ENCODE data around the gene APBA2. TPM values are rescaled to one million over a fixed set of nuclear protein-coding genes. Genes with fewer than 3 reads are reported as not detected.
A peak's percentile ranks its signal among the peaks of the same experiment; 100 is the strongest.

The APBA2 gene
- total RNA-seq, 4 donors from 2014 or later, result 7.7 to 14.4 (median 11.6) TPM

GRCh38 chr15:28944286-28944685 lies 58.5 kb downstream of the APBA2 start:
- no peaks in the 10 kb centered on the region for H3K9me3 ChIP-seq
- no peak for DNase-seq
- H3K27me3 ChIP-seq, result no peaks in the 10 kb centered on the region
- TF ChIP-seq POLR2A (IDR thresholded peaks at IDR 0.05) (no peak), CTCF (IDR thresholded peaks at IDR 0.05) (no peak)
- no peak overlapping the region for H3K4me3 ChIP-seq (replicated peaks in 1 of 3)
- H3K36me3 ChIP-seq, result no peaks in the 10 kb centered on the region
- intact Hi-C loops (cut with DNase I), result no loop called here
- no peak overlapping the region for H3K27ac ChIP-seq
- WGBS, 2 donors, result 97 to 98% methylated on average over 16 of the region's 16 CpGs
- peaks cover 11% of the 10 kb centered on the region in 2 donors for H3K4me1 ChIP-seq

GRCh38 chr15:28944696-28945300 lies 59.0 kb downstream of the APBA2 start:
- Histone ChIP-seq H3K4me3 (replicated peaks in 1 of 3) (no peak overlapping the region), H3K36me3 (no peaks in the 10 kb centered on the region), H3K27me3 (no peaks in the 10 kb centered on the region), H3K27ac (no peak overlapping the region), H3K9me3 (no peaks in the 10 kb centered on the region), H3K4me1 (peaks cover 11% of the 10 kb centered on the region in 2 donors)
- no peak for TF ChIP-seq POLR2A (IDR thresholded peaks at IDR 0.05)
- TF ChIP-seq CTCF (IDR thresholded peaks at IDR 0.05), result no peak
- DNase-seq, result no peak
- WGBS, 2 donors, result 95 to 96% methylated on average over 13 to 14 of the region's 14 CpGs
- intact Hi-C loops (cut with DNase I), result no loop called here

- WGBS, 2 donors, result 94 to 96% methylated on average over 13 of the region's 13 CpGs
- no peak overlapping the region for H3K27ac ChIP-seq
- TF ChIP-seq CTCF (IDR thresholded peaks at IDR 0.05) (no peak), POLR2A (IDR thresholded peaks at IDR 0.05) (no peak)
- H3K36me3 ChIP-seq, result no peaks in the 10 kb centered on the region
- no peaks in the 10 kb centered on the region for H3K27me3 ChIP-seq
- no peak overlapping the region for H3K4me3 ChIP-seq (replicated peaks in 1 of 3)
- intact Hi-C loops (cut with DNase I), result no loop called here
- DNase-seq, result no peak
- no peaks in the 10 kb centered on the region for H3K9me3 ChIP-seq
- H3K4me1 ChIP-seq, result peaks cover 8% of the 10 kb centered on the region in 2 donors
Observed at GRCh38 chr15:28945626-28946230, 60.0 kb downstream of the APBA2 start.

GRCh38 chr15:28946803-28947202 lies 61.0 kb downstream of the APBA2 start:
- Histone ChIP-seq H3K27ac (peak overlapping the region in 1 of 3 donors; percentile 4), H3K27me3 (no peaks in the 10 kb centered on the region), H3K9me3 (no peaks in the 10 kb centered on the region), H3K4me1 (no peaks in the 10 kb centered on the region), H3K4me3 (replicated peaks in 1 of 3) (no peak overlapping the region), H3K36me3 (no peaks in the 10 kb centered on the region)
- intact Hi-C loops (cut with DNase I), result no loop called here
- WGBS, 2 donors, result 65 to 67% methylated on average over 7 of the region's 7 CpGs
- DNase-seq, result no peak
- TF ChIP-seq POLR2A (IDR thresholded peaks at IDR 0.05), result no peak
- no peak for TF ChIP-seq CTCF (IDR thresholded peaks at IDR 0.05)

GRCh38 chr15:28947221-28947674 lies 61.5 kb downstream of the APBA2 start:
- Histone ChIP-seq H3K9me3 (no peaks in the 10 kb centered on the region), H3K4me1 (no peaks in the 10 kb centered on the region), H3K4me3 (replicated peaks in 1 of 3) (no peak overlapping the region), H3K27me3 (no peaks in the 10 kb centered on the region), H3K36me3 (no peaks in the 10 kb centered on the region), H3K27ac (peak overlapping the region in 1 of 3 donors; percentile 41)
- DNase-seq, result peak; percentile 86 to 88
- TF ChIP-seq CTCF (IDR thresholded peaks at IDR 0.05) (no peak), POLR2A (IDR thresholded peaks at IDR 0.05) (no peak)
- intact Hi-C loops (cut with DNase I), result no loop called here
- 64 to 65% methylated on average over 6 to 7 of the region's 7 CpGs for WGBS, 2 donors
